HTR-8/SVneo (cell line): ENCODE measurements around the gene CACNG8.
"Not testable (repeated sequence)": the region's sequence is repeated elsewhere in the genome, so short reads cannot be mapped to it uniquely, and the experiment has no call there.

Source experiments
- DNase-seq: peaks from one replicate; pipeline ENCODE4 v3.0.0; 2011; ENCODE audit warnings: low spot score, mixed read lengths; ENCODE audit not compliant: insufficient read length
- FAIRE-seq: peaks from 2 replicates; lab custom pipeline; 2011; peaks lifted over from hg19 to GRCh38; lab: Jason Lieb, UNC

The CACNG8 gene

DNA sequence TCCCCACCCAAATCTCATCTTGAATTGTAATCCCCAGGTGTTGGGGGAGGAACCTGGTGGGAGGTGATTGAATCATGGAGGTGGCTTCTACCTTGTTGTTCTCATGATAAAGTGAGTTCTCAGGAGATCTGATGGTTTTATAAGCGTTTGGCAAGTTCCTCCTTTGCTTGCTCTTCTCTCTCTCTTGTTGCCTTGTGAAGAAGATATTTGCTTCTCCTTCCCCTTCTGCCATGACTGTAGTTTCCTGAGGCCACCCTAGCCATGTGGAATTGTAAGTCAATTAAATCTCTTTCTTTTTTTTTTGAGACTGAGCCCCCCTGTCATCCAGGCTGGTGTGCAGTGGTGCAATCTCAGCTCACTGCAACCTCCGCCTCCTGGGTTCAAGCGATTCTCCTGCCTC lies 66.6 kb downstream of the CACNG8 start:
- FAIRE-seq = no peak
- DNase-seq = no peak

DNA sequence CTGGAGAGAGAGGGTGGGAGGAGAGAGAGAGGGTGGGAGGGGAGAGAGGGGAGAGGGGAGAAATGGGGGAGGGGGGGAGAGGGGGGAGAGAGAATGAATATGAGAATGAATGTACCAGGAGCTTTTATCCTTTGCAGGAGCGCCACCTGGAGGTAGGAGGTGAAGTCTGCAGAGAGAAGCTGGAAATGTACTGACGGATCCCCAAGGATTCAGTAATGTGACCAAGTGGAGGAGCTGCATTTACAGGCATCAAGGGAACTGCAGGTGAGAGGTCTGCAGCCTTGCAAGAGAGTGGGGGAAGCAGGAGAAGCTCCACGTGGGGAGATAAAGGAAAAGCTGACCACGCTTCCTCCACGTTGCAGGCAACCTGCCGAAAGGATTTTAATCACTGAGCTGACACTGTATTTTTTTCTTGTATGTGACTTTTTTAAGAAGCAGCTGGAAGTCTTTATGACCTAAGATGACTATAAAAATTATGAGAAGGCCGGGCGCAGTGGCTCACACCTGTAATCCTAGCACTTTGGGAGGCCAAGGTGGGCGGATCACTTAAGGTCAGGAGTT lies 67.3 kb downstream of the CACNG8 start:
- FAIRE-seq (no peak), DNase-seq (peak; percentile 60)

DNA sequence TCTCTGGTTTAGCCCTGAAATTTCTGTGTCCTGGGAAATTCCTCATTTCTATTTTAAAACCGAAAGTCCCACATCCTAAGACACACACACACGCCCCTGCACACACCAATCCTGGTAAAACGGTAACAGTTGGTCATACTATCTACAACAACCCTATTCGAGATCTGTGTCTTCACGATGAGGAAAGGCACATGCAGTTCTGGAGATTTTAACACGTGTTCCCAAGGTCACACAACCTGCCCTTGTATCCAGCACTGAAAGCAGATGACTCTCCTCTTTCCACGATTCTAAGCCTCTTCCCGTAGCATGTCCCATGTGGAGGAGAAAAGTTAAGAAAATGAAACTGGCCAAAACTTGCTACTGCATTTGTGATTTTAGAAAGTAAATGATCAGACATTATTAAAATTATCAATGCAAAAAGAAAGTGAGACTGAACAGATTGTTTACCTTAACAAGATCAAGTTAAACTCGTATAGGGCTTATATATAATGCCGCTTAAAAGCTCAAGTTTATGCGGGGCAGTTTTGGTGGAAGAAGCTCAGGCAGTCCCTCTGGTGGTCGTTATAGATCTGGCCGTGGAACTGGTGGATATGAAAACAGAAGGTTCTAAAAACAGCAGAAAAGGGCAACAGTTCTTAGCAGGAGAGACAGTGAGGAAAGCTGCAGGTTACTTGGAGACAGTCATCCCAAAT lies 68.3 kb downstream of the CACNG8 start:
- FAIRE-seq = no peak
- DNase-seq = no peak

DNA sequence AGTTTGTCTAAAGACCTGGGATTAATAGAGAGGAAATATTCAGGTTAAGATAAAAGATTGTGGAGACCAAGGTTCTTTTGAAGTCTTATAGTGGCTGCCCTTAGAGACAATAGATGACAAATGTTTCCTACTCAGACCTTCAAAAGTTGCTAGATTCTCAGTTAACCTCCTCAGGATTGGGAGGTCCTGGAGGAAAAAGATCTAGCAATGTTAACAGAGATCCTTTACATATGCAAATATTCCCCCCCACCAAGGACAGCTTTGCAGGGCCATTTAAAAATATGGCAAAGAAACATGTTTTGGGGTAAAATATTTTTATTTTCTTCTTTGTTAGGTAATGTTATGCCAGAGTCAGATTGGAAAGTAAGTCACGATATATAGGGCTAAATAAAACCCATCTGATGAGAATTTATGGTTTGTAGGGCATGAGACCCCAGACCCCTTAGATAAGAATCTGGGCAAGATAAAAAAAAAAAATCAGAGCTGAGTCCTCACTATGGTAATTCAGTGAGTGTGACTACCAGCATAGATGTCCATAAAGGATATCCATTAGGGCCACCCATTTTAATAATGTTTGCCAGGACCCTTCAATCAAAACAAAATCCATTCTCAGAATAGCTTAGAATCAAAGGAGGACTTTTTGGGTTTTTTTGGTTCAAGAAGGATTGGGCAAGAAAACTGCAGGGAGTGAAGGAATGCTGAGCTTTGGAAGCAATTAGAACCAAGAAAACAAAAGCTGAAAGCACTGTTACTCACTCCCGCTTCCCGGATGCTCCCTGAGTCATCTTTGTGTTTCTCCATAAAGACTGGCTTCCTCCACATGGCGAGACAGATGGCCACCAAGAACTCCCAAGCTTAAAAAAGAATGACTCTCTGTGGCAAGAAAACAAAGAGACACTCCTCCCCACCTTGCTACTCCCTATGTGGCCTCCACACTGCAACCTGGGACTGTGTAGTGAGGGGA lies 72.8 kb downstream of the CACNG8 start:
- FAIRE-seq = no peak

DNA sequence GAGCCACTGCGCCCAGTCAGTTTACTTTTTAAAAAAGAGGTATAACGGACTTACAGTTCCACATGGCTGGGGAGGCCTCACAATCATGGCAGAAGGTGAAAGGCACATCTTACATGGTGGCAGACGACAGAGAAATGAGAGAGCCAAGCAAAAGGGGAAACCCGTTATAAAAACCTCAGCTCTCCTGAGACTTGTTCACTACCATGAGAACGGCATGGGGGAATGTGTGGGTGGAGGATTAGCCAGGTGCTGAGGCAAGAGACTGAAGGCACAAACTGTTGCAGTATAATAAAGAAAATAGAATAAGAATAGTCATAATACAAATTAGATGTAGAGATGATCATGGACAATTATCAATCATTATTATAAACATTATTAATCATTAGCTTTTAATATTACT lies 73.8 kb downstream of the CACNG8 start:
- not testable (repeated sequence) for FAIRE-seq, DNase-seq

More for the DNA sequence above, 72.8 kb downstream of the CACNG8 start:
- peak; percentile 62 for DNase-seq
